ENCODE measurements around the gene SRP19. TPM values are rescaled to one million over a fixed set of nuclear protein-coding genes. Genes with fewer than 3 reads are reported as not detected.

Gene SRP19
- total RNA-seq, 1 experiment from 2014 or later: 56.4 TPM

DNA sequence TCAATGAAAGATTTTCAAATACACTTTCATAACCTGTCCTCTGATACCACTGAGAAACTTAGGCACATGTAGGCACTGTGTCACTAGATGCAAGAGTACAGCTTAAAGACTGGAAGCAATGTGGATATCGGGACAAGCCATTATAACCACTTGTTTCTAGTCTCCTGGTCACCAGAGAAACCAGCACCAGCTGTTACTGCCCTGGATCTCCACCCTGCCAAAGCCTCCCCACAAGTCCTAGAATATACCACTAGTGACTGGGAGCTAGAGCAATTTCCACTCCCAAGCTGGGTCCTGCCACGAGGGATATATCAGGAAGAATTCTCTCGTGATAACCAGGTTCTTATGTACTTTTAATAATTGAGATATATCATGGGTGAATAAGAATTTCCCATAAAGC lies 41.5 kb downstream of the SRP19 start:
- no peak for TF ChIP-seq EMX1 (CRISPR knock-in tag; IDR thresholded peaks at IDR 0.05)
- TF ChIP-seq JUN (CRISPR knock-in tag; IDR thresholded peaks at IDR 0.05): no peak
- TF ChIP-seq, protein P1, sequence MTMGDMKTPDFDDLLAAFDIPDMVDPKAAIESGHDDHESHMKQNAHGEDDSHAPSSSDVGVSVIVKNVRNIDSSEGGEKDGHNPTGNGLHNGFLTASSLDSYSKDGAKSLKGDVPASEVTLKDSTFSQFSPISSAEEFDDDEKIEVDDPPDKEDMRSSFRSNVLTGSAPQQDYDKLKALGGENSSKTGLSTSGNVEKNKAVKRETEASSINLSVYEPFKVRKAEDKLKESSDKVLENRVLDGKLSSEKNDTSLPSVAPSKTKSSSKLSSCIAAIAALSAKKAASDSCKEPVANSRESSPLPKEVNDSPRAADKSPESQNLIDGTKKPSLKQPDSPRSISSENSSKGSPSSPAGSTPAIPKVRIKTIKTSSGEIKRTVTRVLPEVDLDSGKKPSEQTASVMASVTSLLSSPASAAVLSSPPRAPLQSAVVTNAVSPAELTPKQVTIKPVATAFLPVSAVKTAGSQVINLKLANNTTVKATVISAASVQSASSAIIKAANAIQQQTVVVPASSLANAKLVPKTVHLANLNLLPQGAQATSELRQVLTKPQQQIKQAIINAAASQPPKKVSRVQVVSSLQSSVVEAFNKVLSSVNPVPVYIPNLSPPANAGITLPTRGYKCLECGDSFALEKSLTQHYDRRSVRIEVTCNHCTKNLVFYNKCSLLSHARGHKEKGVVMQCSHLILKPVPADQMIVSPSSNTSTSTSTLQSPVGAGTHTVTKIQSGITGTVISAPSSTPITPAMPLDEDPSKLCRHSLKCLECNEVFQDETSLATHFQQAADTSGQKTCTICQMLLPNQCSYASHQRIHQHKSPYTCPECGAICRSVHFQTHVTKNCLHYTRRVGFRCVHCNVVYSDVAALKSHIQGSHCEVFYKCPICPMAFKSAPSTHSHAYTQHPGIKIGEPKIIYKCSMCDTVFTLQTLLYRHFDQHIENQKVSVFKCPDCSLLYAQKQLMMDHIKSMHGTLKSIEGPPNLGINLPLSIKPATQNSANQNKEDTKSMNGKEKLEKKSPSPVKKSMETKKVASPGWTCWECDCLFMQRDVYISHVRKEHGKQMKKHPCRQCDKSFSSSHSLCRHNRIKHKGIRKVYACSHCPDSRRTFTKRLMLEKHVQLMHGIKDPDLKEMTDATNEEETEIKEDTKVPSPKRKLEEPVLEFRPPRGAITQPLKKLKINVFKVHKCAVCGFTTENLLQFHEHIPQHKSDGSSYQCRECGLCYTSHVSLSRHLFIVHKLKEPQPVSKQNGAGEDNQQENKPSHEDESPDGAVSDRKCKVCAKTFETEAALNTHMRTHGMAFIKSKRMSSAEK (CRISPR knock-in tag; IDR thresholded peaks at IDR 0.05; ENCODE audit: borderline replicate concordance): no peak
- TF ChIP-seq NFE2L1 (CRISPR knock-in tag; IDR thresholded peaks at IDR 0.05): no peak
- no peak for TF ChIP-seq FOXK1 (CRISPR knock-in tag; IDR thresholded peaks at IDR 0.05)
- TF ChIP-seq GRHL2 (CRISPR knock-in tag; IDR thresholded peaks at IDR 0.05; ENCODE audit: insufficient replicate concordance, severe bottlenecking): no peak
- TF ChIP-seq, protein P2, sequence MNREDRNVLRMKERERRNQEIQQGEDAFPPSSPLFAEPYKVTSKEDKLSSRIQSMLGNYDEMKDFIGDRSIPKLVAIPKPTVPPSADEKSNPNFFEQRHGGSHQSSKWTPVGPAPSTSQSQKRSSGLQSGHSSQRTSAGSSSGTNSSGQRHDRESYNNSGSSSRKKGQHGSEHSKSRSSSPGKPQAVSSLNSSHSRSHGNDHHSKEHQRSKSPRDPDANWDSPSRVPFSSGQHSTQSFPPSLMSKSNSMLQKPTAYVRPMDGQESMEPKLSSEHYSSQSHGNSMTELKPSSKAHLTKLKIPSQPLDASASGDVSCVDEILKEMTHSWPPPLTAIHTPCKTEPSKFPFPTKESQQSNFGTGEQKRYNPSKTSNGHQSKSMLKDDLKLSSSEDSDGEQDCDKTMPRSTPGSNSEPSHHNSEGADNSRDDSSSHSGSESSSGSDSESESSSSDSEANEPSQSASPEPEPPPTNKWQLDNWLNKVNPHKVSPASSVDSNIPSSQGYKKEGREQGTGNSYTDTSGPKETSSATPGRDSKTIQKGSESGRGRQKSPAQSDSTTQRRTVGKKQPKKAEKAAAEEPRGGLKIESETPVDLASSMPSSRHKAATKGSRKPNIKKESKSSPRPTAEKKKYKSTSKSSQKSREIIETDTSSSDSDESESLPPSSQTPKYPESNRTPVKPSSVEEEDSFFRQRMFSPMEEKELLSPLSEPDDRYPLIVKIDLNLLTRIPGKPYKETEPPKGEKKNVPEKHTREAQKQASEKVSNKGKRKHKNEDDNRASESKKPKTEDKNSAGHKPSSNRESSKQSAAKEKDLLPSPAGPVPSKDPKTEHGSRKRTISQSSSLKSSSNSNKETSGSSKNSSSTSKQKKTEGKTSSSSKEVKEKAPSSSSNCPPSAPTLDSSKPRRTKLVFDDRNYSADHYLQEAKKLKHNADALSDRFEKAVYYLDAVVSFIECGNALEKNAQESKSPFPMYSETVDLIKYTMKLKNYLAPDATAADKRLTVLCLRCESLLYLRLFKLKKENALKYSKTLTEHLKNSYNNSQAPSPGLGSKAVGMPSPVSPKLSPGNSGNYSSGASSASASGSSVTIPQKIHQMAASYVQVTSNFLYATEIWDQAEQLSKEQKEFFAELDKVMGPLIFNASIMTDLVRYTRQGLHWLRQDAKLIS (CRISPR knock-in tag; IDR thresholded peaks at IDR 0.05; ENCODE audit: borderline replicate concordance): no peak
- TF ChIP-seq KAT7 (CRISPR knock-in tag; IDR thresholded peaks at IDR 0.05; ENCODE audit: borderline replicate concordance): no peak
- TF ChIP-seq, protein P3, sequence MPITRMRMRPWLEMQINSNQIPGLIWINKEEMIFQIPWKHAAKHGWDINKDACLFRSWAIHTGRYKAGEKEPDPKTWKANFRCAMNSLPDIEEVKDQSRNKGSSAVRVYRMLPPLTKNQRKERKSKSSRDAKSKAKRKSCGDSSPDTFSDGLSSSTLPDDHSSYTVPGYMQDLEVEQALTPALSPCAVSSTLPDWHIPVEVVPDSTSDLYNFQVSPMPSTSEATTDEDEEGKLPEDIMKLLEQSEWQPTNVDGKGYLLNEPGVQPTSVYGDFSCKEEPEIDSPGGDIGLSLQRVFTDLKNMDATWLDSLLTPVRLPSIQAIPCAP (CRISPR knock-in tag; IDR thresholded peaks at IDR 0.05): no peak
- TF ChIP-seq ZNF121 (CRISPR knock-in tag; IDR thresholded peaks at IDR 0.05): no peak
- TF ChIP-seq CBFB (CRISPR knock-in tag; IDR thresholded peaks at IDR 0.05; ENCODE audit: low read depth): no peak
- no peak for TF ChIP-seq ZNF219 (CRISPR knock-in tag; IDR thresholded peaks at IDR 0.05; ENCODE audit: borderline replicate concordance)
- TF ChIP-seq, protein P4, sequence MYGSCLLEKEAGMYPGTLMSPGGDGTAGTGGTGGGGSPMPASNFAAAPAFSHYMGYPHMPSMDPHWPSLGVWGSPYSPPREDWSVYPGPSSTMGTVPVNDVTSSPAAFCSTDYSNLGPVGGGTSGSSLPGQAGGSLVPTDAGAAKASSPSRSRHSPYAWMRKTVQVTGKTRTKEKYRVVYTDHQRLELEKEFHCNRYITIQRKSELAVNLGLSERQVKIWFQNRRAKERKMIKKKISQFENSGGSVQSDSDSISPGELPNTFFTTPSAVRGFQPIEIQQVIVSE (CRISPR knock-in tag; IDR thresholded peaks at IDR 0.05; ENCODE audit: borderline replicate concordance): no peak
- TF ChIP-seq, protein P5, sequence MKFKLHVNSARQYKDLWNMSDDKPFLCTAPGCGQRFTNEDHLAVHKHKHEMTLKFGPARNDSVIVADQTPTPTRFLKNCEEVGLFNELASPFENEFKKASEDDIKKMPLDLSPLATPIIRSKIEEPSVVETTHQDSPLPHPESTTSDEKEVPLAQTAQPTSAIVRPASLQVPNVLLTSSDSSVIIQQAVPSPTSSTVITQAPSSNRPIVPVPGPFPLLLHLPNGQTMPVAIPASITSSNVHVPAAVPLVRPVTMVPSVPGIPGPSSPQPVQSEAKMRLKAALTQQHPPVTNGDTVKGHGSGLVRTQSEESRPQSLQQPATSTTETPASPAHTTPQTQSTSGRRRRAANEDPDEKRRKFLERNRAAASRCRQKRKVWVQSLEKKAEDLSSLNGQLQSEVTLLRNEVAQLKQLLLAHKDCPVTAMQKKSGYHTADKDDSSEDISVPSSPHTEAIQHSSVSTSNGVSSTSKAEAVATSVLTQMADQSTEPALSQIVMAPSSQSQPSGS (CRISPR knock-in tag; IDR thresholded peaks at IDR 0.05; ENCODE audit: borderline replicate concordance, low read depth): no peak
- TF ChIP-seq, protein P6, sequence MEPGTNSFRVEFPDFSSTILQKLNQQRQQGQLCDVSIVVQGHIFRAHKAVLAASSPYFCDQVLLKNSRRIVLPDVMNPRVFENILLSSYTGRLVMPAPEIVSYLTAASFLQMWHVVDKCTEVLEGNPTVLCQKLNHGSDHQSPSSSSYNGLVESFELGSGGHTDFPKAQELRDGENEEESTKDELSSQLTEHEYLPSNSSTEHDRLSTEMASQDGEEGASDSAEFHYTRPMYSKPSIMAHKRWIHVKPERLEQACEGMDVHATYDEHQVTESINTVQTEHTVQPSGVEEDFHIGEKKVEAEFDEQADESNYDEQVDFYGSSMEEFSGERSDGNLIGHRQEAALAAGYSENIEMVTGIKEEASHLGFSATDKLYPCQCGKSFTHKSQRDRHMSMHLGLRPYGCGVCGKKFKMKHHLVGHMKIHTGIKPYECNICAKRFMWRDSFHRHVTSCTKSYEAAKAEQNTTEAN (CRISPR knock-in tag; IDR thresholded peaks at IDR 0.05): no peak
- TF ChIP-seq, protein P7, sequence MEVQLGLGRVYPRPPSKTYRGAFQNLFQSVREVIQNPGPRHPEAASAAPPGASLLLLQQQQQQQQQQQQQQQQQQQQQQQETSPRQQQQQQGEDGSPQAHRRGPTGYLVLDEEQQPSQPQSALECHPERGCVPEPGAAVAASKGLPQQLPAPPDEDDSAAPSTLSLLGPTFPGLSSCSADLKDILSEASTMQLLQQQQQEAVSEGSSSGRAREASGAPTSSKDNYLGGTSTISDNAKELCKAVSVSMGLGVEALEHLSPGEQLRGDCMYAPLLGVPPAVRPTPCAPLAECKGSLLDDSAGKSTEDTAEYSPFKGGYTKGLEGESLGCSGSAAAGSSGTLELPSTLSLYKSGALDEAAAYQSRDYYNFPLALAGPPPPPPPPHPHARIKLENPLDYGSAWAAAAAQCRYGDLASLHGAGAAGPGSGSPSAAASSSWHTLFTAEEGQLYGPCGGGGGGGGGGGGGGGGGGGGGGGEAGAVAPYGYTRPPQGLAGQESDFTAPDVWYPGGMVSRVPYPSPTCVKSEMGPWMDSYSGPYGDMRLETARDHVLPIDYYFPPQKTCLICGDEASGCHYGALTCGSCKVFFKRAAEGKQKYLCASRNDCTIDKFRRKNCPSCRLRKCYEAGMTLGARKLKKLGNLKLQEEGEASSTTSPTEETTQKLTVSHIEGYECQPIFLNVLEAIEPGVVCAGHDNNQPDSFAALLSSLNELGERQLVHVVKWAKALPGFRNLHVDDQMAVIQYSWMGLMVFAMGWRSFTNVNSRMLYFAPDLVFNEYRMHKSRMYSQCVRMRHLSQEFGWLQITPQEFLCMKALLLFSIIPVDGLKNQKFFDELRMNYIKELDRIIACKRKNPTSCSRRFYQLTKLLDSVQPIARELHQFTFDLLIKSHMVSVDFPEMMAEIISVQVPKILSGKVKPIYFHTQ (CRISPR knock-in tag; IDR thresholded peaks at IDR 0.05): no peak
- TF ChIP-seq TCF7 (CRISPR knock-in tag; IDR thresholded peaks at IDR 0.05; ENCODE audit: low read depth): no peak
- TF ChIP-seq, protein P8, sequence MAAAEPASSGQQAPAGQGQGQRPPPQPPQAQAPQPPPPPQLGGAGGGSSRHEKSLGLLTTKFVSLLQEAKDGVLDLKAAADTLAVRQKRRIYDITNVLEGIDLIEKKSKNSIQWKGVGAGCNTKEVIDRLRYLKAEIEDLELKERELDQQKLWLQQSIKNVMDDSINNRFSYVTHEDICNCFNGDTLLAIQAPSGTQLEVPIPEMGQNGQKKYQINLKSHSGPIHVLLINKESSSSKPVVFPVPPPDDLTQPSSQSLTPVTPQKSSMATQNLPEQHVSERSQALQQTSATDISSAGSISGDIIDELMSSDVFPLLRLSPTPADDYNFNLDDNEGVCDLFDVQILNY (CRISPR knock-in tag; IDR thresholded peaks at IDR 0.05): no peak
- TF ChIP-seq, protein P9, sequence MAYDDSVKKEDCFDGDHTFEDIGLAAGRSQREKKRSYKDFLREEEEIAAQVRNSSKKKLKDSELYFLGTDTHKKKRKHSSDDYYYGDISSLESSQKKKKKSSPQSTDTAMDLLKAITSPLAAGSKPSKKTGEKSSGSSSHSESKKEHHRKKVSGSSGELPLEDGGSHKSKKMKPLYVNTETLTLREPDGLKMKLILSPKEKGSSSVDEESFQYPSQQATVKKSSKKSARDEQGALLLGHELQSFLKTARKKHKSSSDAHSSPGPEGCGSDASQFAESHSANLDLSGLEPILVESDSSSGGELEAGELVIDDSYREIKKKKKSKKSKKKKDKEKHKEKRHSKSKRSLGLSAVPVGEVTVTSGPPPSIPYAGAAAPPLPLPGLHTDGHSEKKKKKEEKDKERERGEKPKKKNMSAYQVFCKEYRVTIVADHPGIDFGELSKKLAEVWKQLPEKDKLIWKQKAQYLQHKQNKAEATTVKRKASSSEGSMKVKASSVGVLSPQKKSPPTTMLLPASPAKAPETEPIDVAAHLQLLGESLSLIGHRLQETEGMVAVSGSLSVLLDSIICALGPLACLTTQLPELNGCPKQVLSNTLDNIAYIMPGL (CRISPR knock-in tag; IDR thresholded peaks at IDR 0.05): no peak
- no peak overlapping the region for H3K27ac Mint-ChIP-seq
- no peaks in the 10 kb centered on the region for H3K9me3 Mint-ChIP-seq
- H3K27me3 Mint-ChIP-seq (ENCODE audit: low read depth): no peaks in the 10 kb centered on the region
- DNase-seq (ENCODE audit: low spot score) (no peak), ATAC-seq (no peak)
- POLR2A ChIA-PET: no interaction called here
- H3K4me3 Mint-ChIP-seq: no peak overlapping the region
- CTCF ChIA-PET: interaction anchor here (1.2 to 1.3 kb wide), 2 partner anchors 54 to 410 kb away, joined by 3 to 4 read pairs; no protein-coding TSS in a partner anchor
- H3K4me1 Mint-ChIP-seq: no peaks in the 10 kb centered on the region
- peaks cover 34% of the 10 kb centered on the region for H3K36me3 Mint-ChIP-seq

Measured in WTC11 (cell line).